Tibial nerve (tissue), 4 donors: Measurements from ENCODE around the gene FAM83D.

Source experiments
- EP300 ChIP-seq, 2 donors: sonication (generic); formaldehyde crosslinking; IDR thresholded peaks; one replicate each; pipeline ENCODE4 v1.6.1; 2017; ENCODE audit warnings: antibody characterized with exemption in 2 of 2, mild to moderate bottlenecking in 1 of 2
- TF ChIP-seq, protein P1 (sequence below), 5 experiments: fragments of 200-600 bp in 3 of 5; fragments of 450-650 bp in 2 of 5; sonication (generic) in 3 of 5; IDR thresholded peaks; one replicate each; pipeline ENCODE4 v1.5.1; 2016 to 2019; ENCODE audit warnings: antibody characterized with exemption in 5 of 5, mild to moderate bottlenecking in 3 of 5, moderate library complexity in 2 of 5

DNA sequence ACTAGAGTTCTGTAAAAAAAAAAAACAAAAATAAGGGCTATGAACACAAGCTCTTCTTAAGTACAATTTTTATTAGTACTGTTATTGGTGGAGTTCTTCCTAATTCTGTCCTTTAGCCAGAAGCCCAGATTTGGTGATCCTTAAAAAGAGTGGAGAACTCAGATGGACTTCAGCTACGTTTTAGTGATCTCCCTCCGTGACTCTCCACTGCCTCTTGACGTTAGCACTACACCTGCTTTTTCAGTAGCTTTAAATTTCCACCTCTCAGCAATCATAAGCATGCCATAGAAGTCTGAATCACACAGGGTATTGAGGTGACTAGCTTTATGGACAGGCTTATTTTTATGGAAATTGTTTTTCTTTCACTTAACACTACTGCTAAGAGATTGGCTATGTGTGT is 53.6 kb downstream of the FAM83D start:
- TF ChIP-seq, protein P1, sequence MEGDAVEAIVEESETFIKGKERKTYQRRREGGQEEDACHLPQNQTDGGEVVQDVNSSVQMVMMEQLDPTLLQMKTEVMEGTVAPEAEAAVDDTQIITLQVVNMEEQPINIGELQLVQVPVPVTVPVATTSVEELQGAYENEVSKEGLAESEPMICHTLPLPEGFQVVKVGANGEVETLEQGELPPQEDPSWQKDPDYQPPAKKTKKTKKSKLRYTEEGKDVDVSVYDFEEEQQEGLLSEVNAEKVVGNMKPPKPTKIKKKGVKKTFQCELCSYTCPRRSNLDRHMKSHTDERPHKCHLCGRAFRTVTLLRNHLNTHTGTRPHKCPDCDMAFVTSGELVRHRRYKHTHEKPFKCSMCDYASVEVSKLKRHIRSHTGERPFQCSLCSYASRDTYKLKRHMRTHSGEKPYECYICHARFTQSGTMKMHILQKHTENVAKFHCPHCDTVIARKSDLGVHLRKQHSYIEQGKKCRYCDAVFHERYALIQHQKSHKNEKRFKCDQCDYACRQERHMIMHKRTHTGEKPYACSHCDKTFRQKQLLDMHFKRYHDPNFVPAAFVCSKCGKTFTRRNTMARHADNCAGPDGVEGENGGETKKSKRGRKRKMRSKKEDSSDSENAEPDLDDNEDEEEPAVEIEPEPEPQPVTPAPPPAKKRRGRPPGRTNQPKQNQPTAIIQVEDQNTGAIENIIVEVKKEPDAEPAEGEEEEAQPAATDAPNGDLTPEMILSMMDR (IDR thresholded peaks at IDR 0.05), result no peak
- TF ChIP-seq EP300 (IDR thresholded peaks at IDR 0.05), result no peak
